D721Med (cell line): ENCODE data around the gene CD36.

Experiments used
- DNase-seq: peaks from one replicate; pipeline ENCODE4 v3.0.0; 2011; ENCODE audit warnings: low spot score; ENCODE audit not compliant: insufficient read length
- FAIRE-seq: peaks from 2 replicates; lab custom pipeline; 2011; peaks lifted over from hg19 to GRCh38; lab: Jason Lieb, UNC
- TF ChIP-seq, protein P1 (sequence below): IDR thresholded peaks from 2 replicates; pipeline ENCODE4 v1.5.1; 2012; ENCODE audit warnings: mild to moderate bottlenecking, control low read depth; ENCODE audit not compliant: insufficient read depth; ENCODE audit errors: missing control alignments

CD36 gene

DNA sequence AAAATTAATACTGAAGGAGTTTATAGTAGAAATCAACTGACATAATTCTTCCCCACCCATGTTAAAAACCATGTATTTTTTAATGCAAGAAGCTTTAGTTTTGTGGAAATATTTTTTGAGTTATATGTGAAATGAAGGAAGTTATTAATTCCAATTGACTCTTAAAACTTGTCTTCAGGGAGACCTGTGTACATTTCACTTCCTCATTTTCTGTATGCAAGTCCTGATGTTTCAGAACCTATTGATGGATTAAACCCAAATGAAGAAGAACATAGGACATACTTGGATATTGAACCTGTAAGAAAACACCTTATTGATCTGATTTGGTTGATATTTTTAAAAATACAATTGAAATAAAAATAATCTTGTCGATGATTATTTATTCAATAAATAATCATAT is 33.3 kb downstream of the CD36 start:
- TF ChIP-seq, protein P1, sequence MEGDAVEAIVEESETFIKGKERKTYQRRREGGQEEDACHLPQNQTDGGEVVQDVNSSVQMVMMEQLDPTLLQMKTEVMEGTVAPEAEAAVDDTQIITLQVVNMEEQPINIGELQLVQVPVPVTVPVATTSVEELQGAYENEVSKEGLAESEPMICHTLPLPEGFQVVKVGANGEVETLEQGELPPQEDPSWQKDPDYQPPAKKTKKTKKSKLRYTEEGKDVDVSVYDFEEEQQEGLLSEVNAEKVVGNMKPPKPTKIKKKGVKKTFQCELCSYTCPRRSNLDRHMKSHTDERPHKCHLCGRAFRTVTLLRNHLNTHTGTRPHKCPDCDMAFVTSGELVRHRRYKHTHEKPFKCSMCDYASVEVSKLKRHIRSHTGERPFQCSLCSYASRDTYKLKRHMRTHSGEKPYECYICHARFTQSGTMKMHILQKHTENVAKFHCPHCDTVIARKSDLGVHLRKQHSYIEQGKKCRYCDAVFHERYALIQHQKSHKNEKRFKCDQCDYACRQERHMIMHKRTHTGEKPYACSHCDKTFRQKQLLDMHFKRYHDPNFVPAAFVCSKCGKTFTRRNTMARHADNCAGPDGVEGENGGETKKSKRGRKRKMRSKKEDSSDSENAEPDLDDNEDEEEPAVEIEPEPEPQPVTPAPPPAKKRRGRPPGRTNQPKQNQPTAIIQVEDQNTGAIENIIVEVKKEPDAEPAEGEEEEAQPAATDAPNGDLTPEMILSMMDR, result no peak
- DNase-seq (no peak), FAIRE-seq (no peak)

DNA sequence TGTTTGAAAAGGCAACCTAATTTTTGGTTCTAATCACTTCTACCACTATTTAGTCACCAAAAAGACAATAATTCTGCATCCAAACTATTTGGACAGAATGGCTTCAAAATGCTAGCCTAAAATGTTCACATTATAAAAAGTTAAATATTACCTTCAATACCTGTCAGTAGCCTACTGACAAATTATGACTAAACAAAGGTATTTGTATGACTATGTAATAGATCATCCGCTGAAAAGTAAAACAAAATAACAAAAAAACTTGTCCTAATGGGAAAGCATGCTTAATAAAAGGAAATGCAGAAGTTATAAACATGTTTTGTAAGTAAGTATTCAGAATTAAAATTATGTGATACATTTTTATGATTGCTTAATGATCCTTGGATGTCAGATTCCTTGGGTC is 36.6 kb downstream of the CD36 start:
- FAIRE-seq (no peak), DNase-seq (no peak)
- TF ChIP-seq, protein P1, result no peak

DNA sequence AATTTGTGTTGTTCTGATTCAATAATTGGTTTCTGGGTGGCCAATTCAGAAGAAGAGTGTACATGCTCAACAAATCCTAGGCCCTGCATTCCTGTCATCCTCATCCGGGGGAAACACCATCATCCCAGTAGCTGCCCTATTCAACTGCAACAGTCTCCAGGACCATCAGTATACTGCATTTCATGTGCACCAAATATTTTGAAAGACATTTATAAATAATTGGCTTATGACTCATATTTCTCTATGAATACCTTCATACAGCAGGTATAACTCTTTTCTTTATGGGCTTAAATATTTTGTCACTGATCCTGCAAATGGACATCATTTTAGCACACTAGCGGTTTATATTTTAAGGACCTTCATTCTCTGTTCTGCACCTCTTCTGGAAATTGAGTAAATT is 38.0 kb downstream of the CD36 start:
- TF ChIP-seq, protein P1, result no peak
- DNase-seq (no peak), FAIRE-seq (no peak)

DNA sequence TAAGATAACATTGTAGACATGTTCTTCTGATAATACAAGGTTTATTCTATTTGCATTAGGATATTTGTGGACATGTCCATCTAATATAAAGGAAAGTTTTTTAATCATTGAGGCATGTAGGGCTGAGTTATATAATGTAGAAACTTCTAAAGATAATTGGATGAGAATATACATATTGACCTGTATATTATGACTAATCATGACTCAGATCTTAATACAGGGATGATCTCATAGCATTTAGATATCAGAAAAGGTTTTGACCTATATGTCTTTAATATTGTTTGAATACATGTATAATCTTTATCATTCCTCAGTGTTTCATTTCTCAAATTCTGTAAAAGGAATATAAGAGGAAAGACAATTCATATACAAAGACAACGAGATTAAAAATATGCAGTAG is 39.2 kb downstream of the CD36 start:
- TF ChIP-seq, protein P1, result no peak
- no peak for DNase-seq
- FAIRE-seq, result no peak

DNA sequence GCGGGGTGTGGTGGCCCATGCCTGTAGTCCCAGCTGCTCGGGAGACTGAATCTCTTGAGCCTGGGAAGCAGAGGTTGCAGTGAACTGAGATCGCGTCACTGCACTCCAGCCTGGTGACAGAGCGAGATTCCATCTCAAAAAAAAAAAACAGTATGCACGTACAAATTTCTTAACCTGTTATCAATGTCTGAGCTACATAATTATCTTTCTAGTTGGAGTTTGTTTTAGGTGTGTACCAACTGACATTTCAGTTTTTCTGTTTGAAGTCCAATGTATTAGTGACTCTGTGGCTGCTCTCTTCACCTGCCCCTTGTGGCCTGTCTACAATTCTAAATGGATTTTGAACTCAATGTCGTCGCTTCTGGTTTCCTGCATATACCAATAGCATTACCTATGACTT is 40.3 kb downstream of the CD36 start:
- FAIRE-seq (no peak), DNase-seq (no peak)
- TF ChIP-seq, protein P1, result no peak

DNA sequence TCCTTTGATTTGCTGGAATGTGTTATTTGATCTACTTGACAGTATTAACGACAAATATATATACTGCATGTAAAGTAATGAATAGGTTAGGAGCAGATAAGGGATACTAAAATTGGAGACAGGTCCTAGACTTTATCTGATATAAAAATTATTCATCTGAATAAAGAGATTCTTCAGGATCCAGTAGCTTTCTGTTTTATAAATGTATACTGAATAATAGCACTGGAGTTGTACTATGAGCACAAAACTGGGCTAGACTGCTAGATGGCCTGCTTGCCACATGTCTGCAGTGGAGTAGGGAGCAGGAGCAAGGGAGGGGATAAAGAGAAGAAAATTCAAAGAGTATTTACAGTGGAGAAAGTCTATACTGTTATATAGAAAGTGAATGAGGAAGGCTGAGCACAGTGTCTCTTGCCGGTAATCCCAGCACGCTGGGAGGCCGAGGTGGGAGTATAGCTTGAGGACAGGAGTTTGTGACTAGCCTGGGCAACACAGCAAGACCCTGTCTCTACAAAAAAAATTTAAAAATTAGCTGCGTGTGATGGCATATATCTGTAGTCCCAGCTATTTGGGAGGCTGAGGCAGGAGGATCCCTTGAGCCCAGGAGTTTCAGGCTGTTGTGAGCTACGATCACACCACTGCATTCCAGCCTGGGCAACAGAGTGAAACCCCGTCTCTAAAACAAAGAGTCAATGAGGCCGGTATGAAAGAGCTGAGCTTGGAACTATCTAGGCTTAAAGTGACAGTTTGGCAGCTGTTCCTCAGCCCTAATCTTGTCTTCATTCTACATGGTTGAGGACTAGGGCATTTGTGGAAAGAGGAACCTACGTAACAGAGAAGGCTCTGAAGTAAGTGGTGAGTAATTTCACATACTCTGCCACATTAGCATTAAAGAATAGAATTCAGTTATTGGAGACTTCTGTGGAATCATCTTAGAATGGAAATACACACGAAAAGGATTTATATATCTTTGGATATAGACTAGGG is 41.8 kb downstream of the CD36 start:
- peak; percentile 25 for FAIRE-seq
- TF ChIP-seq, protein P1, result no peak
- no peak for DNase-seq

DNA sequence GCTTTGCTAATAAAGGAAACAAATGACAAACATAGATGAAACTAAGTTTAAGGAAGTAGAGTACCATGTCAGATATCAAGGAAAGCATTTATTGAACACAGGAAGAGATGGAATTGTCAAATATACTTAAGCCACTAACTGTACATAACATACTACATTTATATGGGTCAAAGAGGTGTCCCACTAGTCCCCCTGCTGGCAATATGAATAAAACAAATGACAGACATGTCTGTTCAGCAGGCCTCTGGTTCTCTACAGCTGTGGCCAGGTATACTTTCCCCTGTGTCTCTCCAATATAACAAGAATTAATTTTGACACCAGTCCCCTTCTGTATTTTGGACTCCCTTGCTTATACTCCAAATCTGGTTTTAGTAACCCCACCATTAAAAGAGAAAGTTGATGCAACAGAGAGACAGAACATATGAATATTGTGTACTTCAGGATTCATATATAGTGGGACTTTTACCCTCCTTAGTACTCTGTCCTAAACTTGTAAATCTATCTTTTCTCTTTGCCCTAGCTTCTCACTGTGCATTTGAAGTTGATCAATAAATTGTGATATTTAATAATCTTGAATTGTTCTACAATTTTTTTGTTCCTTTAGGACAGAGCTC is 42.9 kb downstream of the CD36 start:
- TF ChIP-seq, protein P1, result peak; percentile 35
- DNase-seq (no peak), FAIRE-seq (peak; percentile 32)
